GM21737 (cell line): Measurements from ENCODE around the gene USF2.
A peak's percentile ranks its signal among the peaks of the same experiment; 100 is the strongest.

Experiments used
- ATAC-seq: cut with Tn5 transposase; IDR thresholded peaks from one replicate; pipeline ENCODE4 v1.9.1; 2021; ENCODE audit warnings: mild to moderate bottlenecking, moderate library complexity; ENCODE audit not compliant: unreplicated experiment

USF2 gene

DNA sequence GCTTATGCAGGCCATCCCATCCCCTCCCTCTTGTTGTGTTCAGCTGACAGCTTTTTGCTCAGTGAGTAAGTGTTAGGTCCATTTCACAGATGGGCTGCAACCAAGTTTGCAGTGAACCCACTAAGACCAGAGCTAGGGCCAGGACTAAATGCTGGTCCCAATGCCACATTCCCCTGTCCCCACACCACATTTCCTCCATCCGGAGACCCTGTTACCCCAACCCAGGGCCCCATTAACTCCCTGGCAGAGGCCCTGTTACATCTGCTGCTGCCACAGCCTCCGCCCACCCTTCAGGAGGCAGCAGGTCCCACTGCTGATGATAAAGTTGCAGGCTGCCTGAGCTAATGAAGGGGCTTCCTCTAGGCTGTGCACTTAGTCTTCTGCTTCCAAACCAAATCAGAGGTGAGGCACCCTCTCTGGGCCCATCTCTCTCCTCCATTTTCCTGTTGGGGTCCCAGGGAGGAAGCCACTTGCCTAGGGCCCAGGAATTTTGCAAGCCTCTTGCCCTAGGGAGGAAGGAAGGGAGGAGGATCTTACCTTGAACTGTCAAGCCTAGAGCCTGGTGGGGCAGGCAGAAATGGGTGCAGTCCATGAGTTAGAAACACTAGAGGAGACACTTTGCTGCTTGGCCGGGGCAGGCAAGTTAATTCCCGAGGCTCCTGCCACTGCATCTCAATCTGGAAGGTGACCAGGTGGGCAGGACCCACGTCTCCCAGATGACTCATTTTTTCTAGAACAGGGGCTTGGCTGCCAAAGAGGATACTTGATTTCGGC lies 3.4 kb upstream of the USF2 start:
- ATAC-seq, result no peak

DNA sequence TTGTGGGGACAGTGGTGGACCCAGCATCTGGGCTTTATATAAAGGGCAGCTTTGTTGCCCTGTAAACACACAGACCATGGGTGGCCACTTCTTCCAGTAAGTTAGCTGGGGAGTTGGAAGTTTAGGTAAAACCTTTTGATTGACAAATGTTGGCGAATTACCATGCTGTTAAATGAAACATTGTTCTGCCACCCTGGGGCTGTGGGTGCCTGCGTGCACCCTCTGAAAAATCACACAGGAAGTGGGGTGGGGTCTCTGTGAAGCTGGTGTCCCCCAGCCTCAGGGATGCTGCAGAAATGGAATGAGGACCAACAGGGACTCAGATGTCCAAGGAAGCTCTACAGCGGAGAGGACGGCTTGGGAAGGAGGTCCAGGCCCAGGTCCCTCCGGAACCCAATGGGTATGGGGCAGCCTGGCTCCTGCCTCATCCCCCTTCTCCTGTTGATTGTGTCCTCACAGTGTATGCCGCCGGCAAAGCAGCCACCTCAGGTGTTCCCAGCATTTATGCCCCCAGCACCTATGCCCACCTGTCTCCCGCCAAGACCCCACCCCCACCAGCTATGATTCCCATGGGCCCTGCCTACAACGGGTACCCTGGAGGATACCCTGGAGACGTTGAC lies 2.8 kb upstream of the USF2 start:
- ATAC-seq, result no peak

DNA sequence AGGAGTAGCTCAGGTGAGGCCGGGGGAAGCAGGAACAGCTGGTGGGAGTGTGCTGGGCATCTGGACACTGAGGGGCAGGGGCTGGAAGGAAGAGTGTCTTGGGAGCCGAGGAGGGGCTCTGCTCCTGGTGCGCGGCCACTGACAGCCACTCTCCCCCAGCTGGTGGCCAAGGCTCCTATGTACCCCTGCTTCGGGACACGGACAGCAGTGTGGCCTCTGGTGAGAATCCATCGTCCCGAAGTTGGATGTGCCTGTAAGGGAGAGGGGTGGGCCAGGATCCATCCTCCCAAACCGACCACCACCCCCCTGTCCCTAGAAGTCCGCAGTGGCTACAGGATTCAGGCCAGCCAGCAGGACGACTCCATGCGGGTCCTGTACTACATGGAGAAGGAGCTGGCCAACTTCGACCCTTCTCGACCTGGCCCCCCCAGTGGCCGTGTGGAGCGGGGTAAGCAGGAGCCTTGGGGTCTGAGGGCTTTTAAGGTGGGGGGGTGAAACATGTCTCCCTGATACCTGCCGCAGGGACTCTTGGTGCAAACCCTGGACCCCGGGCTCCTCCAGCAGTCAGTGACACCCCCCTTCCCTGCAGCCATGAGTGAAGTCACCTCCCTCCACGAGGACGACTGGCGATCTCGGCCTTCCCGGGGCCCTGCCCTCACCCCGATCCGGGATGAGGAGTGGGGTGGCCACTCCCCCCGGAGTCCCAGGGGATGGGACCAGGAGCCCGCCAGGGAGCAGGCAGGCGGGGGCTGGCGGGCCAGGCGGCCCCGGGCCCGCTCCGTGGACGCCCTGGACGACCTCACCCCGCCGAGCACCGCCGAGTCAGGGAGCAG lies 2.0 kb upstream of the USF2 start:
- no peak for ATAC-seq

DNA sequence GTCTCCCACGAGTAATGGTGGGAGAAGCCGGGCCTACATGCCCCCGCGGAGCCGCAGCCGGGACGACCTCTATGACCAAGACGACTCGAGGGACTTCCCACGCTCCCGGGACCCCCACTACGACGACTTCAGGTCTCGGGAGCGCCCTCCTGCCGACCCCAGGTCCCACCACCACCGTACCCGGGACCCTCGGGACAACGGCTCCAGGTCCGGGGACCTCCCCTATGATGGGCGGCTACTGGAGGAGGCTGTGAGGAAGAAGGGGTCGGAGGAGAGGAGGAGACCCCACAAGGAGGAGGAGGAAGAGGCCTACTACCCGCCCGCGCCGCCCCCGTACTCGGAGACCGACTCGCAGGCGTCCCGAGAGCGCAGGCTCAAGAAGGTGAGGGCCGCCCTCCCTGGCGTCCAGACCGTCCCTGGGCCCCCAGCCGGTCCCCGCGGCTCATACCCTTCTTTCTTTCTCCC lies 1.4 kb upstream of the USF2 start:
- ATAC-seq, result no peak

DNA sequence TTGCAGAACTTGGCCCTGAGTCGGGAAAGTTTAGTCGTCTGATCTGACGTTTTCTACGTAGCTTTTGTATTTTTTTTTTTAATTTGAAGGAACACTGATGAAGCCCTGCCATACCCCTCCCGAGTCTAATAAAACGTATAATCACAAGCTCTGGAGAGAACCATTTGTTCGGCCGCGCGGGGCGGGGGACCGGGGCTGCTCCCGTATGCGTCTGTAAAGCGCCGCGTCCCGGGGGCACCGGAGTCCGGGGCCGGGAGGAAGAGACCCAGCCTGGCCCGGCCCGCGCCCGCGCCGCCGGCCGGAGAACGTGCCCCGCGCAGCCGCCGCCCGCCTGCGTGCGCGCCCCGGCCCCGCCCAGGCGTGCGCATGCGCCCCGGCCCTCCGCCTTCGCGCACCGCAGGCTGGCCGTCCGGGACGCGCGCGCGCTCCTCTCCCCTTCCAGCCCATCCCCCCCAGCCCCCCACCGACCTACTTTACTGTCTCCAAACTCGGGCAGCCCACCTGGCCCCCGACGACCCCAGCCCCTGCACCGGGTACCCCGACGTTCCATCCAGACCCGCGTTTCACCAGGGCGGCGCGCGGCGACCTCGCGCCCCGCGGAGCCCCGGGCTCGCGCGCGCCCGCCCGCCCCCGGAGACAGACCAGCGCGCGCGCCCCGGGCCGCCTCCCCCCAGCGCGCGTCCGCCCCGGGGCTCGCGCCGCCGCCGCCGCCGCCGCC lies 785 bp upstream of the USF2 start:
- ATAC-seq, result peak; percentile 44

DNA sequence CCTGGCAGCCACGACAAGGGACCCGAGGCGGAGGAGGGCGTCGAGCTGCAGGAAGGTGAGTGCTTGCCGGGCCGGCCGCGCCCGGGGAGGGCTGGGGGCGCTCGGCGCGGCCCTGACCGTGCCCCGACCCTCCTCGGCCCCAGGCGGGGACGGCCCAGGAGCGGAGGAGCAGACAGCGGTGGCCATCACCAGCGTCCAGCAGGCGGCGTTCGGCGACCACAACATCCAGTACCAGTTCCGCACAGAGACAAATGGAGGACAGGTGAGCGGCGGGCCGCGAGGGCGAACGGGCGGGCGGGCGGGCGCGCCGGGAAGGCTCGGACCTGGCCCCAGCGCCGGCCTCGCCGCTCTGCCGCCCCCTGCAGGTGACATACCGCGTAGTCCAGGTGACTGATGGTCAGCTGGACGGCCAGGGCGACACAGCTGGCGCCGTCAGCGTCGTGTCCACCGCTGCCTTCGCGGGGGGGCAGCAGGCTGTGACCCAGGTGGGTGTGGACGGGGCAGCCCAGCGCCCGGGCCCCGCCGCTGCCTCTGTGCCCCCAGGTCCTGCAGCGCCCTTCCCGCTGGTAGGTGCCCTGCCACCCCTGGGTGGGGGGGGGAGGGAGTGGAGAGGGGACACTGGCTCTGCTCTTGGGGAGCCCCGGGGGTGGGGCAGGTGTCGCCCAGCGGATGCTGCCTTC lies 816 bp downstream of the USF2 start:
- peak; percentile 41 for ATAC-seq

DNA sequence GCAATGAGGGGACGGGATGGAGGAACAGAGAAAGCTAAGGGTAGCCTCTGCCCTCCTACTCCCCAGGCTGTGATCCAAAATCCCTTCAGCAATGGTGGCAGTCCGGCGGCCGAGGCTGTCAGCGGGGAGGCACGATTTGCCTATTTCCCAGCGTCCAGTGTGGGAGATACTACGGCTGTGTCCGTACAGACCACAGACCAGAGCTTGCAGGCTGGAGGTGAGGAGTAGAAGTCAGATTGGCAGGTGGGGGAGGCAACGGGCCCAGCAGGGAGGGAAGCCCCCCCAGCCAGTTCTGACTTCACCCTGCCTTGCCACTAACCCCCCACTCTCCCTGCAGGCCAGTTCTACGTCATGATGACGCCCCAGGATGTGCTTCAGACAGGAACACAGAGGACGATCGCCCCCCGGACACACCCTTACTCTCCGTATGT lies 1.6 kb downstream of the USF2 start:
- ATAC-seq, result no peak

DNA sequence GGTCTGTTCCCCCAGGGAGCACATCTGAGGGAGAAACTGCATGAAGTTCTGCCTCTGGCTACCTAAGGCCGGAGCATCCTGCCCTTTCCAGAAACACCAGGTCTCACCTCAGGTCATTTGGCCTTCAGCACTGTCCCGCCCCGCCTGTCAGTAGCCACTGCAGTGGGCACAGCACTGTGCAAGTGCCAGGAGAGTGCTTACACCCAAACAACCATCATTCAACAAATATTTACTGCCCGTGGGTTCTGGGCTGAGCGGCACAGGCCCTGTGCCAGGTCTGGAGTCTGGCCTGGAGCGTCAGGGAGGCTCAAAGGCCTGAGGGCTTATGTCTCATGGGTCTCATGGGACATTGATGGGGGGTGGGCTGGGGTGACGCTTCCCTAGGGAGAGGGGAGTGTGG lies 2.8 kb downstream of the USF2 start:
- ATAC-seq, result no peak

DNA sequence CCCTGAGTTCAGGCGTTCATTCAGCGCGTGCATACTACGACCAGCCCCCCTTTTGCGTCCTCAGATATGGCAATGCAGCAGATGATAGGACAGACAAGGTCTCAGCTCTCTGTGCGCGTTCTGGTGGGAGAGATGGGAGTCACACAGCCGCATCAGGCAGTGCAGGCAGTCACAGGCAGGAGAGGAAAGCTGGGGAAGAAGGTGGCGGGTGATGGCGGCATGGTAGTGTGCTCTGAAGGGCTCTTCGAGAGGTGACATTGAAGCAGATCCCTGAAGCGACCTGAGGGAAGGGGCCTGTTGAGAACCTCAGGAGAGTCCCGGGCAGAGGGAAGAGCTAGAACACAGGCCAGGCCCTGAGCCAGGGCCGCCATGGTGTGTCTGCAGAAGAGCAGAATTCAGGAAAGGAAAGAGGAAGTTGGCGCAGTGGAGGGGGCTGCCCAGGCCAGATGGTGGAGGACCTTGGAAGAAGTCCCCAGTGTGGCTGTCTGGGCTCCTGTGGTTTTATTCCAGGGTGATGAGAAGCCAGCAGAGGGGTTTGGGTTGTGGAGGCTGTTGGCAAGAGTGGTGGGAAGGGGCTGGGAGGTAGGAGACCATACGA lies 3.5 kb downstream of the USF2 start:
- no peak for ATAC-seq

DNA sequence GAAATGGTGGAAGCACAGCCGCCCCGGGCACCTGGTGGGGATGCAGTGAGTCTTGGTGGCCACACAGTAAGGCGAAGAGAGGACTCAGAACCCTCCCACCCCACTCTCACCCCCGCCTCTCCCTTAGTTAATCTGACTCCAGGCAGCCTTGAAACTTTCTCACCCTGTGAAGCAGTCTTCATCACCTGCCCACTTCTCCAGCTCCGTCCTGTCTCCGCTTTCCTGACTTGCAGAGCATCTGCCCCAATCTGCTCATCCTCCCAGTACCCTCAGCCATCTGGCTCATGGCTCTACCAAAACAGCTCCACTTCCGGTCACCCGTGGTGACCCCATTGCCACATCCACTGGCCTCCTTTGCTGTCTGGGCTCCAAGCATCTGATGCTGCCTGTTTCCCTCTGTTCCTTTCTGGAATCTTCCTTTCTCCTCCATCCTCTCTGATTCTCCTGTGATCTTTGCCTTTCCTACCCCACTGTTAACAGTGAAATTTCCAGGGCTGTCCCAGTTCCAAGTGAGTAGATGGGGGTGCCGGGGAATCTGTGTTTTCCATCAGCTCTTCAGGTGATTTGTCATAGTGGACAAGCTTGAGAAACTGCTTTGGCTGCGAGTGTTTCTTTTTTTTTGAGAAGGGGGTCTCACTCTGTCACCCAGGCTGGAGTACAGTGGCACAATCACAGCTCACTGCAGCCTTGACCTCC lies 4.3 kb downstream of the USF2 start:
- no peak for ATAC-seq

DNA sequence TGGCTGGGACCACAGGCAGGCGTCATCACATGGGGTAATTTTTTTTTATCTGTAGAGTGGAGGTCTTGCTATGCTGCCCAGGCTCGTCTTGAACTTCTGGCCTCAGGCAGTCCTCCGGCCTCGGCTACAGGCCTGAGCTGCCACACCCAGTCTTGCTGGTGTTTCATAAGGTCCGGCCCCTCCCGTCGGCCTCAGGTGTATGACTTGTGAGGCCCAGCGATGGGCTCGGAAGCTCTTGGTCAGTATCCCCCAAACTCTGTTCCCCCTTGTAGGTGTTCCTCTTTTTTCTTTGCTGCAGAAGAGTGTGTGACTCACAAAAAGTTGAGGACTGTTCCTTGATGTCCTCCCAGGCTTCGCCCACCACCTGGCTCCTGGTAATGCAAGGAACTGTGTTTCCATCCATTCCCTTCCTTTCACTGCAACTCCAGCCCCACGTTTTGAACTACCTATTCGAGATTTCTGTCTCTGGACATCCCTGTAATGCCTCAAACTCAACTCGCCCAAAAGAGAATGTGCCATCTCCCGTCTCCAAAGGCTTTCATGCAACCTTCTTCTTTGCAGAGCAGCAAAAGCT lies 5.0 kb downstream of the USF2 start:
- no peak for ATAC-seq

DNA sequence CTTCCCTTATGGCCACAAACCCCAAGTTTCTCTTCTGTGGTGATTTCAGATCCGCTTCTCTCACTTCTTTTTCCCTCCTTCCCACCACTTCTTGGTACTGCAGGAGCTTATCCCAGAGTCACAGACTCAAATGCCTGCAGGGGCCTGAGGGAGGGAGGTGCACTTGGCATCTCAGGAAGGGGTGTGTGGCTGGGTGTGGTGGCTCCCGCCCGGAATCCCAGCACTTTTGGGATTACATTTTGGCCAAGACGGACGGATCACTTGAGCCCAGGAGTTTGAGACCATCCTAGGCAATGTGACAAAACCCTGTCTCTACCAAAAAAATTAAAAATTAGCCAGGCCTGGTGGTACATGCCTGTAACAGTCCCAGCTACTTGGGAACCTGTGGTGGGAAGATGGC lies 5.6 kb downstream of the USF2 start:
- no peak for ATAC-seq

DNA sequence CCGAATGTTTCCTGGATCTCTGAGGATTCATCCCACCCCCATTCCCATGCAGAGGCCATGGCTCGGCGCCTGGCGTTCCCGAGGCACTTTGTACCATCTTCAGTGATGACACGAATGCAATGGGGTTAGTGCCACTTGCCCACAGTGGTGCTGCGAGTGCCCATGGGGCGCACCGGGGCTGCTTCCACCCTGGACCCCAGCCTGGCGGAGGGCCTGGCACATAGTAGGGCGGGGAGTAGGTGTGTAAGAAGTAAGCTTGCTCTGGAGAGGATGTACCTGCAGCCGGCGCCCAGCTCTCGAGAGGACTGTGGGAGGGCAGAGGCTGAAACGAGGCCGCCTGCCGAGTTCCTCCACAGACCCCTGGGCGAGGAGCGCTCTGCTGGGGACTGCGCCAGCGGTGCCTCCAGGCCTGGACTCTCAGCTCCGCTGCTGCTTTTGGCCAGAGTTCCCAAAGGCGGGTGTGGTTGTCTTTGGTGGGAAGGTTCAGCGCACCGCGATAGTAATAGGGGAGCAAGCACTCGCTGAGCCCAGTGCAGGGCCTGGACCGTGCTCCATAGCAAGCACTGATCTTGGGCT lies 8.0 kb downstream of the USF2 start:
- ATAC-seq, result no peak

DNA sequence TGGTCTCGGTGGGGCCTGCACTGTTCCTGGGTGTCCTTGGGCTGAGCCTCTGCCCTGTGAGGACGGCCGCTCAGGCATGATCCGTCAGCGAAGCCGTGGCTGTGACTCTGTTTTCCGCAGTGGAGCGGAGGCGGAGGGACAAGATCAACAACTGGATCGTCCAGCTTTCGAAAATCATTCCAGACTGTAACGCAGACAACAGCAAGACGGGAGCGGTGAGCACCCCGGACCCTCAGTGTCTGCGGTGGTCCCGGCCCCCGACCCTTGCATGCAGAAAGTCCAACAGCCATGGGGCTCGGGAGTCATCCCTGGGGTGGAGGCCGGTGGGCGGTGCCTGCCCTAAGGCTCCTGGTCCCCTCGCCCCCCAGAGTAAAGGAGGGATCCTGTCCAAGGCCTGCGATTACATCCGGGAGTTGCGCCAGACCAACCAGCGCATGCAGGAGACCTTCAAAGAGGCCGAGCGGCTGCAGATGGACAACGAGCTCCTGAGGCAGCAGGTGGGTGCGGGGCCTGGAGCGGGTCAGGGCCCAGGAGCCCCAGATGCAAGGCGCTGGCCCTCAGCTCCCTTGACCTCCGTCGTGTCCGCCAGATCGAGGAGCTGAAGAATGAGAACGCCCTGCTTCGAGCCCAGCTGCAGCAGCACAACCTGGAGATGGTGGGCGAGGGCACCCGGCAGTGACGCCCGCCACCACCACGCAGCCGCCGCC lies 10.0 kb downstream of the USF2 start:
- no peak for ATAC-seq

DNA sequence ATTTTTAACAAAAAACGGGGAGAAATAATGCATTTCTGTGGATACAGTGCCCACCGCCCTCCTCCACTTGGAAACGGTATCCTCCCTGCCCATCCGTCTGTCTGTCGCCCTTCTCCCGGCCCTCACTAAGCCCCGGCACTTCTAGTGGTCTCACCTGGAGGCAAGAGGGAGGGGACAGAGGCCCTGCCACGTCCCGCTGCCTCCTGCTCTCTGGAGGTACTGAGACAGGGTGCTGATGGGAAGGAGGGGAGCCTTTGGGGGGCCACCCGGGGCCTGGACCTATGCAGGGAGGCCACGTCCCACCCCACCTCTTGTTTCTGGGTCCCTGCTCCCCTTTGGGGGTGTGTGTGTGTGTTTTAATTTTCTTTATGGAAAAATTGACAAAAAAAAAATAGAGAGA lies 10.6 kb downstream of the USF2 start:
- no peak for ATAC-seq

DNA sequence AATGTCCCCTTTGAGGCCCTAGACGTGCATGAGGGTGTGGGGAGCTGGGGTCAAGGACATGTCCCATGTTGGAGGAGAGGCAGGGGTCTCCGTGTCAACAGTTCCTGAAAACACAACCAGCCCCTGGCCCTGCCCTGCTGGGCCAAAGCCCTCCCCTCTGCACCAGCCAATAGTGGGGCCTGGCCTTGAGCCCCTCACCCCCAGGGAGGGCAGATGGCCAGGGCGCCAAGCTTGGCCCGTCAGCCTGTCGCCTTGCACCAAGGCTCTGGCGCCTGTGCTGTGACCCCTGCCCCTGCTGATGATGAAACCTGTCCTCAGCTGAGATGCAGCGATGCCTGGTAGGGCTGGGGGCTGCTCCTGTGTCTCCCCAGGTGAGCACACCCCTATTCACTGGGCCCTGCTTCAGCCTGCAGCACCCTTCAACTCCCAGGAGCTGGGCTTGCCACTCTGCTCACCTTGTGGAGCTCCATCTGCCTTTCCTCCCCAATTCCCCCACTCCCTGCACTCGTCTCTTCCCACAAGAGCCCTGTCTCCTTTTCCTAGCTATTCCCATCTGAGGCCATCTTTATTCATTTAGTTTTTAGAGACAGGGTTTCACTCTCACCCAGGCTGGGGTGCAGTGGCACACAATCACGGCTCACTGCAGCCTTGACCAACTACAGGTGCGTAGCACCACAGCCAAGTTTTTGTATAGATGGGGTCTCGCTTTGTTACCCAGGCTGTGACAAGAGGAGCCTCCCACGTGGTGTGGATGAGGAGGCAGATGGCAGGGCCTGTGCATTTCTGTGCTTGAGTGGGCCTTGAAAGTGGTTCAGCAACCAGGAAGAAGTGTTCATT lies 11.4 kb downstream of the USF2 start:
- ATAC-seq, result no peak

DNA sequence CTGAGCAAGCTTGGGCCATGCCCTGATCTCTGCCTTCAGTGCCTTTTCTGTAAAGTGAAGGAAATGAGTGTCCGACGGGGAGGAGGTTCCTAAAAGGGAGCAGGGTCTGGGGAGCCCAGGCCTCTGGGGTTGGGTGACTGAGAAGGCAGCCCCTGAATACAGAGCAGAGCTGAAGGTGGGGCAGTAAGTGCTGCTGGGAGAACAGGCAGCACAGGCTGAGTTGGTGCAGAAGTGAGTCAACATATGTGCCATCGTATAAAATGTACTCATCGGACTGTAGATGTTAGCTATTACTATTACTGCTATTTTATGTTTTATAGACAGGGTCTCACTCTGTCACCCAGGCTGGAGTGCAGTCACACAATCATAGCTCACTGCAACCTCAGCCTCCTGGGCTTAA lies 12.5 kb downstream of the USF2 start:
- no peak for ATAC-seq
